ENCODE measurements around the gene SIPA1L3. TPM values are rescaled to one million over a fixed set of nuclear protein-coding genes. Genes with fewer than 3 reads are reported as not detected.

SIPA1L3 gene
- total and polyA plus RNA-seq, 10 of the 15 experiments (the other 5 are each of a cell fraction or from before 2014, with no cell fraction given) = 0.24 to 66.2 (median 19.1) TPM

DNA sequence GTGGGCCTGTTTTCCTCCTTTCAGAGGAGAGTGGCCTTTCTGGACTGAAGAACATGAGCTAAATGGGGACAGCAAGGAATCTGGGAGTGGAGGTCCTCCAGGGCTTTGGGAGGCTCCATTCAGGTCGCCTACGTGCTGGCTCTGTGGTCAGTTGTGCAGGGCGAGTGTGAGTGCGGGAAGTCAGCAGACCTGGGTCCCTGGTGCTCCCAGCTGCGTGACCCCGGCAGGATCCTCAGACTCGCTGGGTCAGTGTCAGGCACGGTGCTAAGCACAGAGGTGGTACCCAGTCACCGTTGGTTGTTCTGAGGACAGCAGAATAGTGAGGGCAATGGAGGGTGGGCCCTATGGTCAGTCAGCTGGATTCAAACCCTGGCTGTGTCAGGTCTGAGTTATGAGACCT, 85.8 kb downstream of the SIPA1L3 start:
- DNase-seq (ENCODE audit: low read depth, low spot score) (no peak), ATAC-seq (no peak), FAIRE-seq (no peak)
- WGBS (ENCODE audit: insufficient coverage, insufficient replicate concordance, low lambda C conversion rate, missing lambda C conversion rate) = 96% methylated on average over 9 of the region's 9 CpGs
- intact Hi-C loops (cut with micrococcal nuclease; ENCODE audit: unreplicated experiment) (no loop called here), in situ Hi-C loops (cut with MboI) (no loop called here)
- TF ChIP-seq RB1 (IDR thresholded peaks at IDR 0.05; ENCODE audit: borderline replicate concordance) (no peak), SUZ12 (IDR thresholded peaks at IDR 0.05; ENCODE audit: unreplicated experiment) (no peak), NR2C2 (IDR thresholded peaks at IDR 0.05; ENCODE audit: borderline replicate concordance, control insufficient read depth, insufficient read length, low read depth) (no peak), ZSCAN29 (IDR thresholded peaks at IDR 0.05) (no peak), NBN (IDR thresholded peaks at IDR 0.05) (no peak), ASH2L (IDR thresholded peaks at IDR 0.05; ENCODE audit: borderline replicate concordance, low read depth) (no peak), MYC (IDR thresholded peaks at IDR 0.05; ENCODE audit: insufficient read depth, insufficient read length, insufficient replicate concordance, low read length, severe bottlenecking) (no peak), SMC3 (IDR thresholded peaks at IDR 0.05; ENCODE audit: borderline replicate concordance, low read length) (no peak), MTA3 (IDR thresholded peaks at IDR 0.05; ENCODE audit: borderline replicate concordance, low read length) (no peak), TAF1 (IDR thresholded peaks at IDR 0.05; ENCODE audit: borderline replicate concordance, low read depth, low read length) (no peak)
- TF ChIP-seq, protein P1, sequence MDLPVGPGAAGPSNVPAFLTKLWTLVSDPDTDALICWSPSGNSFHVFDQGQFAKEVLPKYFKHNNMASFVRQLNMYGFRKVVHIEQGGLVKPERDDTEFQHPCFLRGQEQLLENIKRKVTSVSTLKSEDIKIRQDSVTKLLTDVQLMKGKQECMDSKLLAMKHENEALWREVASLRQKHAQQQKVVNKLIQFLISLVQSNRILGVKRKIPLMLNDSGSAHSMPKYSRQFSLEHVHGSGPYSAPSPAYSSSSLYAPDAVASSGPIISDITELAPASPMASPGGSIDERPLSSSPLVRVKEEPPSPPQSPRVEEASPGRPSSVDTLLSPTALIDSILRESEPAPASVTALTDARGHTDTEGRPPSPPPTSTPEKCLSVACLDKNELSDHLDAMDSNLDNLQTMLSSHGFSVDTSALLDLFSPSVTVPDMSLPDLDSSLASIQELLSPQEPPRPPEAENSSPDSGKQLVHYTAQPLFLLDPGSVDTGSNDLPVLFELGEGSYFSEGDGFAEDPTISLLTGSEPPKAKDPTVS (IDR thresholded peaks at IDR 0.05; ENCODE audit: low read depth, low read length) = no peak
- TF ChIP-seq, protein P2, sequence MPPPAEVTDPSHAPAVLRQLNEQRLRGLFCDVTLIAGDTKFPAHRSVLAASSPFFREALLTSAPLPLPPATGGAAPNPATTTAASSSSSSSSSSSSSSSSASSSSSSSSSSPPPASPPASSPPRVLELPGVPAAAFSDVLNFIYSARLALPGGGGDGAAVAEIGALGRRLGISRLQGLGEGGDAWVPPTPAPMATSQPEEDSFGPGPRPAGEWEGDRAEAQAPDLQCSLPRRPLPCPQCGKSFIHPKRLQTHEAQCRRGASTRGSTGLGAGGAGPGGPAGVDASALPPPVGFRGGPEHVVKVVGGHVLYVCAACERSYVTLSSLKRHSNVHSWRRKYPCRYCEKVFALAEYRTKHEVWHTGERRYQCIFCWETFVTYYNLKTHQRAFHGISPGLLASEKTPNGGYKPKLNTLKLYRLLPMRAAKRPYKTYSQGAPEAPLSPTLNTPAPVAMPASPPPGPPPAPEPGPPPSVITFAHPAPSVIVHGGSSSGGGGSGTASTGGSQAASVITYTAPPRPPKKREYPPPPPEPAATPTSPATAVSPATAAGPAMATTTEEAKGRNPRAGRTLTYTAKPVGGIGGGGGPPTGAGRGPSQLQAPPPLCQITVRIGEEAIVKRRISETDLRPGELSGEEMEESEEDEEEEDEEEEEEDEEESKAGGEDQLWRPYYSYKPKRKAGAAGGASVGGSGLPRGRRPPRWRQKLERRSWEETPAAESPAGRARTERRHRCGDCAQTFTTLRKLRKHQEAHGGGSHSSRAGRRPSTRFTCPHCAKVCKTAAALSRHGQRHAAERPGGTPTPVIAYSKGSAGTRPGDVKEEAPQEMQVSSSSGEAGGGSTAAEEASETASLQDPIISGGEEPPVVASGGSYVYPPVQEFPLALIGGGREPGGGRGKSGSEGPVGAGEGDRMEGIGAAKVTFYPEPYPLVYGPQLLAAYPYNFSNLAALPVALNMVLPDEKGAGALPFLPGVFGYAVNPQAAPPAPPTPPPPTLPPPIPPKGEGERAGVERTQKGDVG (CRISPR knock-in tag; IDR thresholded peaks at IDR 0.05) = no peak
- TF ChIP-seq, protein P3, sequence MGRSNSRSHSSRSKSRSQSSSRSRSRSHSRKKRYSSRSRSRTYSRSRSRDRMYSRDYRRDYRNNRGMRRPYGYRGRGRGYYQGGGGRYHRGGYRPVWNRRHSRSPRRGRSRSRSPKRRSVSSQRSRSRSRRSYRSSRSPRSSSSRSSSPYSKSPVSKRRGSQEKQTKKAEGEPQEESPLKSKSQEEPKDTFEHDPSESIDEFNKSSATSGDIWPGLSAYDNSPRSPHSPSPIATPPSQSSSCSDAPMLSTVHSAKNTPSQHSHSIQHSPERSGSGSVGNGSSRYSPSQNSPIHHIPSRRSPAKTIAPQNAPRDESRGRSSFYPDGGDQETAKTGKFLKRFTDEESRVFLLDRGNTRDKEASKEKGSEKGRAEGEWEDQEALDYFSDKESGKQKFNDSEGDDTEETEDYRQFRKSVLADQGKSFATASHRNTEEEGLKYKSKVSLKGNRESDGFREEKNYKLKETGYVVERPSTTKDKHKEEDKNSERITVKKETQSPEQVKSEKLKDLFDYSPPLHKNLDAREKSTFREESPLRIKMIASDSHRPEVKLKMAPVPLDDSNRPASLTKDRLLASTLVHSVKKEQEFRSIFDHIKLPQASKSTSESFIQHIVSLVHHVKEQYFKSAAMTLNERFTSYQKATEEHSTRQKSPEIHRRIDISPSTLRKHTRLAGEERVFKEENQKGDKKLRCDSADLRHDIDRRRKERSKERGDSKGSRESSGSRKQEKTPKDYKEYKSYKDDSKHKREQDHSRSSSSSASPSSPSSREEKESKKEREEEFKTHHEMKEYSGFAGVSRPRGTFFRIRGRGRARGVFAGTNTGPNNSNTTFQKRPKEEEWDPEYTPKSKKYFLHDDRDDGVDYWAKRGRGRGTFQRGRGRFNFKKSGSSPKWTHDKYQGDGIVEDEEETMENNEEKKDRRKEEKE (IDR thresholded peaks at IDR 0.05) = no peak
- H3K27me3 ChIP-seq (replicated peaks in 1 of 2; ENCODE audit: control insufficient read depth in 2 of 2, insufficient read depth in 2 of 2, low read length in 1 of 2) = no peaks in the 10 kb centered on the region
- CTCF ChIA-PET = interaction anchor here (12.6 kb wide), 1 partner anchor 85 kb away, joined by 183 read pairs; the partner anchor contains the start of genes SIPA1L3 and WDR87
- SMC1A ChIA-PET (ENCODE audit: uncharacterized antibody, unreplicated experiment) = interaction anchor here (0.8 to 1.8 kb wide), 4 partner anchors 9 to 90 kb away, joined by 3 to 6 read pairs (median 5); no protein-coding TSS in a partner anchor
- RAD21 ChIA-PET (ENCODE audit: unreplicated experiment) = interaction anchor here (1.4 to 2.7 kb wide), 2 partner anchors 11 to 86 kb away, joined by 4 to 18 read pairs; partner anchors contain the start of genes SIPA1L3 and WDR87
- H3K4me2 ChIP-seq (ENCODE audit: control insufficient read depth, insufficient read depth) = no peak overlapping the region
- peaks cover 40% of the 10 kb centered on the region for H3K79me2 ChIP-seq (ENCODE audit: control insufficient read depth, insufficient read depth, low read length)
- BruUV-seq (replicated peaks) = no TSS peak
- POLR2A ChIA-PET = interaction anchor here (4.1 kb wide), 1 partner anchor 12 kb away, joined by 23 read pairs; no protein-coding TSS in a partner anchor
- no peak overlapping the region for H3K4me3 ChIP-seq
- peaks cover 8 to 9% of the 10 kb centered on the region in 2 experiments for H3K36me3 ChIP-seq (ENCODE audit: control insufficient read depth in 2 of 2, insufficient read depth in 2 of 2, low read length in 1 of 2)
- H3K4me1 ChIP-seq (ENCODE audit: control insufficient read depth, insufficient read depth, low read length) = peaks cover 11% of the 10 kb centered on the region
- no peak overlapping the region for H2AFZ ChIP-seq (ENCODE audit: control insufficient read depth, low read depth, low read length)
- H3K9me3 ChIP-seq (replicated peaks; ENCODE audit: control insufficient read depth, insufficient read depth, low read length) = no peaks in the 10 kb centered on the region
- H3K9ac ChIP-seq (ENCODE audit: control insufficient read depth, insufficient read depth, low read length) = no peak overlapping the region
- H3K27ac ChIP-seq (ENCODE audit: control insufficient read depth, insufficient read depth) = no peak overlapping the region
- no peaks in the 10 kb centered on the region; the same call in 1 of the 2 replicates for H4K20me1 ChIP-seq (ENCODE audit: control insufficient read depth, insufficient read depth)

Measured in GM12878 (cell line).